Measurements from ENCODE around the gene COX5A.

COX5A gene

DNA sequence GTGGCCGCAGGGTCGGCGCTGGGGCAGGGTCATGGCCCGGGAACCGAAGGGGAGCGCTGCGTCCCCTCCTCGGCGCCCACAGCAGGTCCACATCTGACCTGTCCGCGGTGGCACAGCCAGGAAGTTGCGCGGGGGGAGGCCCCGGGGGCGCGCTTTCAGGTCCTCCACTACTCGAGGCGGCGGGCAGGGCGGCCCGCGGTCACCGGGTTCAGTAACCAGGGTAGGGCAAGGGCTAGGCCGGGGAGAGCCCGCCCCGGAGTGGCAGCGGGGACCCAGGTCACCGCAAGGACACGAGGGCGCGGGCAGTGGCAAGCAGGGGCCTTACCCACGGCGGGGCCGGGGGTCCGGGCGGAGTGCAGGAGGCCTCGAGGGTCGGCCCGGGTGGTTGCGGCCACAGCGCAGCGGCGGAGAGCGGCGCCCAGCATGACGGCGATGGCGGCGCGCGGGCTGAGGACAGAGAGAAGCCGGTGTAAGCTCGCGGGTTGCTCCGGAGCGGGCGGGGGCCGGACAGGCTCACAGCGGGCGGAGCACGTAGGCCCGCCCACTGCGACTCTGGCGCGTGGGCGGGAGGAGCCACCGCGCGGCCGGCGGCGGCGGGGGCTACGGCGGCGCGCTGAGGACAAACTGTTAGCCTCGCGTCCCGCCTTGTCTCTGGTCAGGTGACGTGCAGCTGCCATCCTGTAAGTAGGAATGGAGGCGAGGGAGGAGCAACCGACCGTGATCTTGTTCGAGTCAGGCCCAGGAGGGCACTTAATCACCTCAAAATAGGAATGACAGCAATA lies at the start of gene COX5A:
Gene COX5A, minus strand, starts transcription at position 484 of the 782 bp plus-strand sequence. Its CDS starts 59 bp downstream, at position 425.
- peak; percentile 89 for DNase-seq

DNA sequence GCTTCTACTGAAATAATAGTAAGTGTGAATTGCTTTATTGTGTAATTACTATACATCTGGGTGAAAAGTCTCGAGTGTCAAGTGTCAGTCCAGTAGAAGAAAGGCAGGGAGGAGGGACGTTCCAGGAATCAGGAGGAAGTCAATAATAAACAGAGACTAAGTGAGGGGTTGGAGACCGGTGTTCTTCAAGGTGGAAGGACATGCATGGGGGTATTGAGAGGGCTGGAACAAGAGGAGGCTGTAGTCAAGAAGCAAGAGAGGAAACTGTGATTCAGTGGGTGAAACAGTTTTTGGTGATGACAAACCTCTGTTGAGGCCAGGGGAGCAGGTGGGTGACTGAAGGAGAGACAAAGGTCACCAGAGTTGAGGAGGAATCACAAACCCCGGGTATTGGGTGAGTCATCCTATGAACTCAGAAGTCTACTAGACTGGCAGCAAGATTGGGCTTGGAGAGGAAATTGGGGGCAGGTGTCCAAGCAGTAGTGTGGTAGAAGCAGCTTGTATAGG lies 45.9 kb upstream of the COX5A start:
- no peak for DNase-seq

DNA sequence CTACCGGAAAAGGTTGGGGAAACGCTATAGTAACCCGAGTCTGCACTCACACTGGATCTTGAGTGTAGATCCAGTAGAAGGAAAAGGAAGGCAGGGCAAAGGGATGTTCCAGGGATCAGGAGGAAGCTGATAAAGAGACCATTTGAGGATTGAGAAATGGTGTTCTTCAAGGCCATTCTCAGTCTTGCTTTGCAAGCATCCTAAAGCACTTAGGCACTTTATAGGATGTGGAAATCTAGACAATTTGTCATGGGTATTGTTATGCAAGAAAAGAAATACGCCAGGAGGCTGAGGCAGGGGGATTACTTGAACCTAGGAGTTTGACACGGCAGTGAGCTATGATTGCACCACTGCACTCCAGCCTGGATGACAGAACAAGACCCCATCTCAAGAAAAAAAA lies 44.3 kb upstream of the COX5A start:
- no peak for DNase-seq

DNA sequence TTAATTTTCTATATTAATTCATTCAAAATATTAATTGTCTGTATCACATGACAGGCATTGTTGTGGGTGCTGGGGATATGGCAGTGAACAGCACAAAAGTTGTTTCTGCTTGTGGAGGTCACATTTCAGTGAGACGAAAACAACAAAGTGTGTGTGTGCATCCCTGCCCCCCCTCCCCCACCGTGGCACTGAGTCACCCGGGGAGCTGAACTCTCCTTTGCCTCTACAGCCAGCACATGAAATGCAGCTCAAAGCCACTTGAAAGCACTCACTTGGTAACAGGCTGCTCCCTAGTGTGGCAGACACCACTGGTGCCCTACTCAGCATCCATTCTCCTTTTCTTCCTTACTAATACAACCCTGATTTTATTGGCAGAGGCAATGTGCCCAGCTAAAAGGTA lies 40.6 kb upstream of the COX5A start:
- DNase-seq, result no peak

DNA sequence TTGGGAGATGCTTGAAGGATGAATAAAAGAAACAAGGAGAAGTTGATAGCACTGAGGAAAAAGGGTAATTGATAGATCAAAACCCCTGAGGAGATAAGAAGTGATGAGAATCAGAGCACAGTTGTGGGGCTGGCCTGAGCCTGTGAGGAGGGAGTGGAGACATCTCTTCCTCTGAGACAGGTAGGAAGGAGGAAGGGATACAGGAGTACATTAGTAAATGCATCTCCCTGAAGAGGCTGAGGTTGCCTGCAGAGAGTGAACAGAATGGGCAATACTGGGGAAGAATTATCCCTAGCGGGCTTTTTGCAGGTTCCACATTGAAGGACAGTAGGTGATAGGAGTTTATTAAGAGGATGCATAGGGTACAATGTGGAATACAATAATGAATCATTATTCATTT lies 40.2 kb upstream of the COX5A start:
- no peak for DNase-seq

DNA sequence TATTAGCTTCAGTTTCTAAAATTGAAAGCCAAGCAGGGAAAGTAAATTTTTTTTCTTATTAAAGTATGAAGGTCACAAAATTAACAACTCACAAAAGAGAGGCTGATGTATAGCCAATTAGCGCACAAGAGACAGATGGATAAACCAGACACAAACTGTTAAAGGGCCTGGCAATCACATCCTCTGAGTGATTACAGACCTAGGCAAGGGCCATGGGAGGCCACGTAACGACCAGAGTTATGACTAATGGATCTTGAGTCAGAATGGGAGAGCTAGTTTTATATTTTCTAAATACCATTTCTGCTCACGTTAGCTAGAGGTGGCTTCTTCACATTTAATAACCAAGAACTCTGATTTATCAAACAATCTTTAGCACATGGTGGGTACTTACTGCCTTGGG lies 39.7 kb upstream of the COX5A start:
- no peak for DNase-seq

DNA sequence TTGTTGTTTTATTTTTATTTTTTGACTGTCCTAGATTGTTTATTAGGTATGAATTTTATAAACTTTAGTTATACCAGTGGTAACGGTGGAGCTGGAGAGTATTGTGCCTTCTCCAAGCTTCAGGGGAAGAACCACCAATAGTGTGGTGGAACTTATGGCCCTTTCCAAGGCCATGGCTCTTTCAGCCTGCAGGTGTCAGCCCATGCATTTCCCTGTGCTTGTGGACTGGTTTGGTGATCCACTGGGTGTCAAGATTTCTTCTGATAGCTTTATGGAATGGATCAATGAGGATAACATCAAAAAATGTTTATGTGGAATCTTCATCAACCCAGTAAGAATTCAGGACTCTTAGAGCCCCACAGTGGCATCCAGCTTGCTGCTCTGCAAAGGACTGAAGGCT lies 38.3 kb upstream of the COX5A start:
- no peak for DNase-seq

DNA sequence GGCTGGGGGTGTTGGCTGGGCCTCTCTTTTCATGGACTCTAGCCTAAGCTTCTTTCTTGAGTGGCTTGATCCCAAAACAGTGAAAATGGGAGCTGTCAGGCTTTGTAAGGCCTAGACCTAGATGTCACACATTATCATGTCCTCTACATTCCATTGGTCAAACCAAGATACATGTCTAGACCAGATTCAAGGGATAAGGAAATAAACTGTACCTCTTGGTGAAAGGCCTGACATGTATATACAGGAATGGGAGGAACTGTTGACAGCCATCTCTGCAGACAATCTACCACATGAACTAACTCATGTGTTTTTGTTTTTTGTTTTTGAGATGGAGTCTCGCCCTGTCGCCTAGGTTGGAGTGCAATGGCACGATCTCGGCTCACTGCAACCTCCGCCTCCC lies 29.8 kb upstream of the COX5A start:
- DNase-seq, result no peak

DNA sequence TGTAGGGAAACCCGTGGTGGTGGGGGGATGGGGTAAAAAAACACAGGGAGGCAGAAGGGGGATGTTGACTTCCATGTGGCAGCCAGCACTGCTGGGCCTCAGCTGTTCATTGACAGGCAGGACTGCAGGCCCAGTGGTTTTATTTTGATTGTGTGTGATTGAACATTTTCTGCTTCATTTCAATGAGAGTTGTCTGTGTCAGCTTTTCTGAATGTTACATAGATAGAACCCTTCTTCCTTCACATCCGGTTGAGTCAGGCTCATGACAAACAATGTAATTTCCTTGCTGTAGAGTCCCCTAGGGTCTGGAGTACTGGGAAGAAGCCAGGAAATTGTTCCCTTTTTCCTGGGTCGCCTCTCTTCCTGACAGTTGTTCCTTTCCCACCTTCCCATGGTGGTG lies 26.9 kb upstream of the COX5A start:
- no peak for DNase-seq

DNA sequence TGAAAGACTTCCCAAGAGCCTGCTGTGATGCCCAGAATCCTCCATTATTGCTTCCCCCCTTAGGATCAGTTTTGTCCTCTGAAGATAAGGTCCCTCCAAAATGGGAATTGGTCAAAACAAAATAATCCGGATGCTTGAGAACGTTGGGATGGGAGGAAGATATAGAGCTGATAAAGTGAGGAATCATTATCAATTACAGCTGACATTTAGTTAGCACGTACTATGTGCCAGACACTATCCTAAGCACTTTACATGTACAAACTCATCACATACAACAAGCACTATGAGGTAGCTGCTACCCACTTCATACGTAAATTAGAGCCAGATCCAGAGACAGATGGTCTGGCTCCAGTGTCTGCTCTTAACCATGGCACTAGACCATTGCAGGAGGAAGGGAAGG lies 25.3 kb upstream of the COX5A start:
- no peak for DNase-seq

DNA sequence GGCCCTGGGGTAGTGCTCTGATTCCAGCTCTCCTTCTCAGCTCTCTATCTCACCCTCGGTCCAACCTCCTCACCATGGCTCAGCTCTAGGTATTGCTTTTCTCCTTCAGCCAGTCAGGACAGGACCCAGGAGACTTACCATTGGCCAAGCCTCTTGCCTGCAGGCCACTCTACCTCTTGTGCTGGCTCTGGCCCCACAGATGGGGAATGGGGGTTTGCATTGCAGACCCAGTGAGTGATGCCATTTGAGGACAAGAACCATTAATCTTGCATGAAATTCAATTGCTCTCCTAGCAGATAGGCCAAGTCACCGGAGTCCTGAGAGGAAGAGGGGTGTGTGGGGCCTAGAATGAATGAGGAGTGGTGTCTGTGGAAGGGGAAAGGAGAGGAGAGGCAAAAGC lies 24.8 kb upstream of the COX5A start:
- no peak for DNase-seq

DNA sequence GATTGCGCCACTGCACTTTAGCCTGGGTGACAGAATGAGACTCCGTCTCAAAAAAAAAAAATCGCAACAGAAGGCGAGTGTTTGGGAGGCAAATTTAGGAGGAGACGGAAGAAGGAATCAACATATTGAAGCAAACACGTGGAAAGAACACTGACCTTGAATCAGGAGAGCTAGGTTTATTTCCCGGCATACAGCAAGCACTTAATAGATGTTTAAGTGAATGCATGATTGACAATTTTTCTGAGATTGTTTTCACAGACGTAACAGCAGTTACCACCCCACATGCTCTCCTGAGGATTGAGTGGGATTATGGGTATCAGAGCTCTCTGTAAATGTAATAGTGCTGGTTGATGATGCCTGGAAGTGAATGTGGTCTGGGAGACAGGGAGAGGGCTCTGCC lies 24.3 kb upstream of the COX5A start:
- DNase-seq, result no peak

DNA sequence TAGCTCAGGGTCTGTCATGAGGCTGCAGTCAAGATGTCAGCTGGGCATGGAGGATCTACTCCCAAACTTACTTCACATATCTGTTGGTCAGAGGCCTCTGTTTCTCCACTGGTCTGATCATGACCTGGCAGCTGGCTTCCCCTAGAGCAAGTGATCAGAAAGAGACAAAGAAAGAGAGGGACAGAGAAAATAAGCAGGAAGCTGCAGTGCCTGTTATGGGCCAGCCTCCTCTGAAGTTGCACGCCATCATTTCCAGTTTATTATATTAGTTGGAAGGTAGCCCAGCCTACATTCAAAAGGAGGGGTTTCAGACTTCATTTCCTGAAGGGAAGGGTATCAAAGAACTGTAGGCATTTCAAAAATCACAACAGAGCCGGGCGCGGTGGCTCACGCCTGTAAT lies 23.7 kb upstream of the COX5A start:
- no peak for DNase-seq

DNA sequence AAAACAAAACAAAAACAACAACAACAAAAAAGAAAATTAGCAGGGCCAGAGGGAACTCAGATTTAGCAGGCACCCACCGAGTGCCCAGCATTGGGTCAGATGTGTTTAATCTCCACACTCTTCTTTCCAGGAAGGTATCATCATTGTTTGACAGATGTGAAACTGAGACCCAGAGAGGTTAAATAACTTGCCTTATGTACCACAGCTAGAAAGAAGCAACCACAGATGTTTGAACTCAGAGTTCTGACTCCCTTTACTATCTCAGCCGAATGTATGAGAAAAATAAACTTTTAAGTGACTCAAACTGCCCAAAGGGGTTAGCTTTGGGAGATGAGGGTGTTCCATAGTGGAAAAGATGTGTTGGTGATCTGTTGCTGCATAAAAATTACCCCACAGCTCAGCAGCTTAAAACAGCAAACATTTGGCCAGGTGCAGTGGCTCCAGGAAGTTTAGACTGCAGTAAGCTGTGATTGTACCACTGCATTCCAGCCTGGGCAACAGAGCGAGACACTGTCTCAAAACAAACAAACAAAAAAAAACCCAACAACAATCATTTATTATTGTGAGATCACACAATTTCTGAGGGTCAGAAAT lies 23.2 kb upstream of the COX5A start:
- no peak for DNase-seq

DNA sequence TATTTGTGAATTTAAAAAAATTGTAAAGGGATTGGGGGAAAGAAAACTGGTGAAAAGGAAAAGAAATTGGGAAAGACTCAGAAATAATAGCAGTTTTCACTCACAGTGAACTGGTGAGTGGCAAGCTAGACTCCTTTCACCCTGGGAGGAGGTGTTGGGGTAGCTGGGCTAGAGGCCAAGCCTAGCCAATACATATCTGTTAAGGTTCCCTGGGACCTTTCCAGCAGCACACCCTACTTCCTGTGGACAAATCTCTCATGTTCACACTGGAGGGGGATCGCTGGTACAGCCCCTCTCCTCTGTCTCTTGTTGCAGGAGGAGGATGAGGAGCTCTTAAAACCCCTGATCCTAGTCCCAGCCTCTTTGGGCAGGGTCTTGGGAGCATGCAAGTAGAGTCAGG lies 22.4 kb upstream of the COX5A start:
- no peak for DNase-seq

DNA sequence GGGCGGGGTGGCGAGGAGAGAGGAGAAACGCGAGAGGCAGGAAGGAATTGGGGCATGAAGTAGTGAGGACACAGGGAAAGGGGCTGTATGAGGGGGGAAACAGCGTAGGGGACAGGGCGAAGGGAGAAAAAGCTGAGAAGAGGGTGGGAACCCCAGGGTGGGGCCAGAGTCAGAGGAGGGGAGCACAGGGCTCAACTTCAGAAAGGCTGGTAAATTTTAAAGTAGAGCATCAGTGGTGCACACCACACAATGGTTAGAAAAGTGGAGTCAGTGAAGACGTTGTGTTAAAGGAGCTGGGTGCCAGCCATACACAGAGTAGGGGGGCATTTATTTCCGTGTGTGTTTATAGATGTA lies 21.7 kb upstream of the COX5A start:
- no peak for DNase-seq

DNA sequence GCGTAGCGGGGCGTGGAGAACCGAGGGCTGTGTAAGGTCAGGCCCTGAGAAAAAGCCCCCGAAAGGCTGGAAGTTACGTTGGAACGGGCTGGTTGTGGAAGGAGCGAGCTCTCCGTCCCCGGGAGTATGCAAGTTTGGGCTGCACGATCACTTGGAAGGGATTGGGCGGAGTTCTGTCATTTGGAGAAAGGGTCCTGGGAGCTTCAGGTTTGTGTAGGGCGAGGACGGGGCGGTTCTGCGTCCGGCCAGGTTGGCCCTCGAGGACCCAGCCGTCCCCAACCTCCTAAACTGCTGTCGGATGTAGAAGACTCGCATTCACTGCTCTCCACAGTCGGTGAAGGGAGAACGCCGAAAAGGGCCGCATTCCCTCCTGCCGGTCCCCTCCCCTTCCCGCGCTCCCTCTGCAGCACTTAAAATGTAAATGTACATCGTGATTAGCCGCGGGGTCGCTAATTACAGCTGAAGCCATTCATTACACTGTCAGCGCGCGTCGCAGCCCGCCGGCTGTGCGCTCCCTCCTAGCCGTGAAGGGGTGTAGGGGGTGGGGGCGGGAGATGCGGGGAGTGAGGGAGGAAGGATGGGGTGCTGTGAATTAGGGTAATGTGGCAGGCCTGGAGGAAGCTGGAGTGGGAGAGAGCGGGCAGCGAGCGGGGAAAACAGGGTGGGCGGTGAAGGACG lies 21.2 kb upstream of the COX5A start:
- no peak for DNase-seq

DNA sequence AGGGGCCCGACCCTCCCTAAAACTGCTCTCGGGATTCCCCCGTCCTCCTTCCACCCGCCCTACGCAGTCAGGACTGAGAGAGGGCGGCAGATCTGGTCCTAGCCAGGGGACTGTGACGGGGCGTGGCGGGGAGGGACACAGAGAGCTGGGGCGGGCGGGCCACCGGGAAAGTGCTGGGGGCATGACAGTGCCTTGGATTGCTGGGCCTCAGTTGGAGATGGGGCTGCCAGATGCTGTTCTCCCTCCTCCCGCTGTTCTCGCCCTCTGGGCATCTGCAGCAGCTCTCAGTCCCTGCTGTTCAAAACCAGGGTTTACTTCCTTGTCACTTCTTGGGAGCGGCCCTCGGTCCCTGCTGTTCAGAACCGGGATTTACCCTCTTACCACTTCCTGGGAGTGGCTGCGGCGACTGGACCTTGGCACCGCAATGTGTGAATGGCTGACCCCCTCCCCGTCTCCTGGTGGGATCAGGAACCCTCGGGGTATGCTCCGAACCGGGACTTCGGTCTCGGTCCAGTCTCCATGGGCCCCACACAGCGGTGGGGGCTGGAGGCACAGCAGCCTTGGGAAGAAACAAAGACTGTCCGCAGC lies 20.5 kb upstream of the COX5A start:
- DNase-seq, result no peak

DNA sequence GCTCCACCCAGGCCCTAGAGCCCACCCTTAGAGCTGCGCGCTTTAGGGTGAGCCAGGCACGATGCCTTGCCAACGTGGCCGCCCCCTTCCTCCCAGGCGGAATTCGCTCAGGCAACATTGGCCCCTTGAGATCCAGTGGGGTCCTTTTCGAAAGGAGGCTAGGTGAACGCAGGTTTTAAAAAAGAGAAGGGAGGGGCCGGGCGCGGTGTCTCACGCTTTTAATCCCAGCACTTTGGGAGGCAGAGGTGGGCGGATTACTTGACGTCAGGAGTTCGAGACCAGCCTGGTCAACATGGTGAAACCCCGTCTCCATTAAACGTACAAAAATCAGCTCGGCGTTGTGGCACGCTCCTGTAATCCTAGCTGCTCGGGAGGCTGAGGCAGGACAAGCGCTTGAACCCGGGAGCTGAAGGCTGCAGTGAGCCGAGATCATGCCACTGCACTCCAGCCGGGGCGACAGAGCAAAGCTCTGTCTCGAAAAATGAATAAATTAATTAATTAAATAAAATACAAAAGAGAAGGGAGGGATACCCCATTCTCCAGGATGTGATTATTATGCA lies 19.7 kb upstream of the COX5A start:
- no peak for DNase-seq

DNA sequence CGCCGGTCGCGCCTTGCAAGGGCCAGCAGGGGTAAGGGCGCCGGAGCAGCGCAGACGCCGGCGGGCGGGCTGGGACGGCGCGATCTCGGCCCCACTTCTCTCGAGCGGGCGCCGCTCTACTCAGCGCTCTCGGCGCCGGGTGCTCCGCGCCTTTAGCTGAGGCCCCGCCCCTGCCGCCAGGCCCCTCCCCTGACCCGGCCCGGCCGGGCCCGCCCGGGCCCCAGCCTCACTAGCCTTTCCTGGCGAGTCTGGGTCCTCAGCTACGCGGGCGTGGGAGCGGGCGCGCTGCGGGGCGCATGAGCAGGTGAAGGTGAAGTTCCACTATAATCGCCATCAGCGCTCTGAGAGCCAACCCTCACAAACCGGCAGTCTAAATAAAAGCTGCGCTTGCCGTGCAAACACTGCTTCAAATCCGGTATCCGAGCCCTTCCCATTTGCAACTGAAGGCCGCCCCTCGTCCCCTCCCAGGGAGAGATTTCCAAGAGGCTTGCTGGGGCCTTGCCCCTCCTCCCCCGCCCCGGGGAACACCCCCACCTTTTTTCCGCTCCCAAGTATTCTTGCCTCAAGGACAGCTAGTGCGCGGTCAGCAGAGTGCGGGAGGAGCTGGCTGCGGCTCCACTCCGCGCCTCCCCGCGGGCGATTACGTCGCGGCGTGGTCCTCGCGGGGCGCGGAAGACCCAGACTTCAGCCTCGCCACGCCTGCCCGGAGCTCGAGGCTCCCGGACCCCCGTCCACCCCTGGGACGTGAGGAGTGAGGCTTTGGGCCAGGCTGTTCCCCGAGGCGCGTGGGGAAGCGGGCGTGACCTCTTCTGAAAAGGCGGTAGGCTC lies 19.0 kb upstream of the COX5A start, which contains the start of gene RPP25:
Gene RPP25, minus strand, starts transcription at position 125 of the 828 bp plus-strand sequence. CDS start 189 bp downstream, outside the sequence.
- peak; percentile 79 for DNase-seq

DNA sequence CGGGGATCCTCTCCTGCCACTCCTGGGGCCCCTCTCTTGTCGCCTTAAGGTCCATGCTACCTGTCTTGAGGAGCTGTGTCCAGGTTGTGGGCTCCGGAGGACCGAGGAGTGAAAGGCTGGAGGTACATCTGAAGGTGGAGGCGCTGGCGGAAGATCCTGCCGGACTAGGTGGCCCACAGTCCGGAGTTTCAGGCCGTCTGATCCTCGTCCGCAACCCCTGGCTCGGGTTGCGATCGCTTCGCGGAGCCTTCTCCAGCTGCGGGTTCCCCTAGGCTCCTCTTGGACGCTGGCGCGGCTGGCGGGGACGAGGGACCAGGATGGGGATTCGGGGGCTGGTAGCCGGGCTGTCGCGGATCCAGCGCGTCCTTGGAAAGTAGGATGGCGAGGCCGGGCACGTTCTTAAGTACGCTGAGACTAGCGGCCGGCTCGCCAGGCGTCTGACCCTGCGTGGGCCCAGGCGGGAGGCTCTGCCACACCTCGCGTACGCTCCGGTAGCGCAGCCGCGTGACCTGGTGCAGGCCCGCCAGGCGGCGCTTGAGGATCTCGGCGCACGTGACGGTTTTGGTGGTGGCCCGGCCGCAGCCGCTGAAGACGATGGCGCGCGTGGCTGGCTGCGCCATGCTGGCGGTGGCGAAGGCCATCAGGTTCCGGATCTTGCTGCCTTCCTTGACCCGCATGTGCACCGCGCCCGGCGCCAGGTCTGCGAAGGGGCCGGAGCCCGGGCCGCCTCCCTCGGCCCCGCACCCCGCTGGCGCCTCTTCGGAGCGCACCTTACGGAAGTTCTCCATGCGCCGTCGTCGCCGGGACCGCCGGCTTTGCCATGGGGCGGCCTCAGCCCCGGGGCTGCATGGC lies 18.1 kb upstream of the COX5A start:
- peak; percentile 16 for DNase-seq

All from SHP77 treated with DMSO at 0.1 percent for 48 hours (cell line).